DOHH2 (cell line): ENCODE data around the gene EIF3B.

Experiments used
- EZH2phosphoT487 ChIP-seq: fragments of 200-600 bp; sonication (generic); IDR thresholded peaks from 2 replicates; pipeline ENCODE4 v1.6.1; 2017; ENCODE audit warnings: borderline replicate concordance, mild to moderate bottlenecking, antibody characterized with exemption, low read length, moderate library complexity, mixed read lengths
- TF ChIP-seq, protein P1 (sequence below): fragments of 200-600 bp; sonication (generic); IDR thresholded peaks from one replicate; pipeline ENCODE4 v1.5.1; 2014; ENCODE audit warnings: antibody characterized with exemption, mild to moderate bottlenecking, low read depth, low read length; ENCODE audit not compliant: poor library complexity, severe bottlenecking

DNA sequence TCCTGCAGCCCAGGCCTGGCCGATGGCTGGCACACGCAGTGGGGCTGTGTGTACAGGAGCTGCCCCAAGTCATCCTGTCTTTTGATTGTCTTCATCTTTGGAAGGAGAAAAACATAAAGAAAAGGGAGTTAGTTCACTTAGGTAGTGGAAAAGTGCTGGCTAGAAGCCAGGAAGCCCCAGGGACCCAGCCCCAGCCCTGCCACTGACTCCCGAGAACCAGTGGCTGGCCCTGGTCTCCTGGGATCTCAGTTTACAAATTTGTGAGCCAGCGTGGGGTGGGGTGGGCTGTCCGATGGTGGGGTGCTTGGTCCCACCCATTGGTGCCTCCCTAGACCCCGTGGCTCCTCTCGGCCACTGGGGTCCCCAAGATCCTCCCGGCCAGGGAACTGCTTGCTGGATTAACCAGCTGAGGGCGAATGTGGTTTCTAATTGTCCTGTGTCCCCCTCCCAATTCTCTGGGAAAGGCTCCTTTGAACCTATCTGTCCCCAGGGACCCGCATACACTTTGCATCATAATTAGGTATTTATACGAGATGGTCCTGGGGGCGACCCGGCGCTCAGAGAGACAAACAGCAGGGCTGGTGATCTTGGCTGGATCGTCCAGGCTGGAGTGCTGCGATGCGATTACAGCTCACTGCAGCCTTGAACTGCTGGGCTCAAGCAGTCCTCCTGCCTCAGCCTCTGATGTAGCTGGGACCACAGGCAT, 32.5 kb downstream of the EIF3B start:
- TF ChIP-seq, protein P1, sequence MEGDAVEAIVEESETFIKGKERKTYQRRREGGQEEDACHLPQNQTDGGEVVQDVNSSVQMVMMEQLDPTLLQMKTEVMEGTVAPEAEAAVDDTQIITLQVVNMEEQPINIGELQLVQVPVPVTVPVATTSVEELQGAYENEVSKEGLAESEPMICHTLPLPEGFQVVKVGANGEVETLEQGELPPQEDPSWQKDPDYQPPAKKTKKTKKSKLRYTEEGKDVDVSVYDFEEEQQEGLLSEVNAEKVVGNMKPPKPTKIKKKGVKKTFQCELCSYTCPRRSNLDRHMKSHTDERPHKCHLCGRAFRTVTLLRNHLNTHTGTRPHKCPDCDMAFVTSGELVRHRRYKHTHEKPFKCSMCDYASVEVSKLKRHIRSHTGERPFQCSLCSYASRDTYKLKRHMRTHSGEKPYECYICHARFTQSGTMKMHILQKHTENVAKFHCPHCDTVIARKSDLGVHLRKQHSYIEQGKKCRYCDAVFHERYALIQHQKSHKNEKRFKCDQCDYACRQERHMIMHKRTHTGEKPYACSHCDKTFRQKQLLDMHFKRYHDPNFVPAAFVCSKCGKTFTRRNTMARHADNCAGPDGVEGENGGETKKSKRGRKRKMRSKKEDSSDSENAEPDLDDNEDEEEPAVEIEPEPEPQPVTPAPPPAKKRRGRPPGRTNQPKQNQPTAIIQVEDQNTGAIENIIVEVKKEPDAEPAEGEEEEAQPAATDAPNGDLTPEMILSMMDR = no peak
- TF ChIP-seq EZH2phosphoT487 = no peak
